Measurements from ENCODE around the gene MAPK8IP2. TPM values are rescaled to one million over a fixed set of nuclear protein-coding genes. Genes with fewer than 3 reads are reported as not detected.
"Not testable (repeated sequence)": the region's sequence is repeated elsewhere in the genome, so short reads cannot be mapped to it uniquely, and the experiment has no call there.

MAPK8IP2 gene
- total and polyA plus RNA-seq, 3 donors from 2014 or later: 12.7 to 36.9 (median 34.9) TPM

GRCh38 chr22:50612528-50613221 is 12.1 kb downstream of the MAPK8IP2 start:
- H3K4me1 ChIP-seq: peaks cover 5% of the 10 kb centered on the region
- intact Hi-C loops (cut with DNase I; ENCODE audit: low total_unique reads): no loop called here
- no peak overlapping the region for H3K4me3 ChIP-seq
- WGBS, 2 donors: 22 to 25% methylated on average over 18 to 31 of the region's 31 CpGs
- H3K9me3 ChIP-seq: no peaks in the 10 kb centered on the region
- H3K27me3 ChIP-seq: no peaks in the 10 kb centered on the region
- H3K27ac ChIP-seq: no peak overlapping the region
- no peaks in the 10 kb centered on the region for H3K36me3 ChIP-seq (ENCODE audit: low read depth, missing control alignments)
- DNase-seq: no peak
- no peak for TF ChIP-seq POLR2A (IDR thresholded peaks at IDR 0.05)
- TF ChIP-seq, protein P1, sequence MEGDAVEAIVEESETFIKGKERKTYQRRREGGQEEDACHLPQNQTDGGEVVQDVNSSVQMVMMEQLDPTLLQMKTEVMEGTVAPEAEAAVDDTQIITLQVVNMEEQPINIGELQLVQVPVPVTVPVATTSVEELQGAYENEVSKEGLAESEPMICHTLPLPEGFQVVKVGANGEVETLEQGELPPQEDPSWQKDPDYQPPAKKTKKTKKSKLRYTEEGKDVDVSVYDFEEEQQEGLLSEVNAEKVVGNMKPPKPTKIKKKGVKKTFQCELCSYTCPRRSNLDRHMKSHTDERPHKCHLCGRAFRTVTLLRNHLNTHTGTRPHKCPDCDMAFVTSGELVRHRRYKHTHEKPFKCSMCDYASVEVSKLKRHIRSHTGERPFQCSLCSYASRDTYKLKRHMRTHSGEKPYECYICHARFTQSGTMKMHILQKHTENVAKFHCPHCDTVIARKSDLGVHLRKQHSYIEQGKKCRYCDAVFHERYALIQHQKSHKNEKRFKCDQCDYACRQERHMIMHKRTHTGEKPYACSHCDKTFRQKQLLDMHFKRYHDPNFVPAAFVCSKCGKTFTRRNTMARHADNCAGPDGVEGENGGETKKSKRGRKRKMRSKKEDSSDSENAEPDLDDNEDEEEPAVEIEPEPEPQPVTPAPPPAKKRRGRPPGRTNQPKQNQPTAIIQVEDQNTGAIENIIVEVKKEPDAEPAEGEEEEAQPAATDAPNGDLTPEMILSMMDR (IDR thresholded peaks at IDR 0.05): no peak

DNA sequence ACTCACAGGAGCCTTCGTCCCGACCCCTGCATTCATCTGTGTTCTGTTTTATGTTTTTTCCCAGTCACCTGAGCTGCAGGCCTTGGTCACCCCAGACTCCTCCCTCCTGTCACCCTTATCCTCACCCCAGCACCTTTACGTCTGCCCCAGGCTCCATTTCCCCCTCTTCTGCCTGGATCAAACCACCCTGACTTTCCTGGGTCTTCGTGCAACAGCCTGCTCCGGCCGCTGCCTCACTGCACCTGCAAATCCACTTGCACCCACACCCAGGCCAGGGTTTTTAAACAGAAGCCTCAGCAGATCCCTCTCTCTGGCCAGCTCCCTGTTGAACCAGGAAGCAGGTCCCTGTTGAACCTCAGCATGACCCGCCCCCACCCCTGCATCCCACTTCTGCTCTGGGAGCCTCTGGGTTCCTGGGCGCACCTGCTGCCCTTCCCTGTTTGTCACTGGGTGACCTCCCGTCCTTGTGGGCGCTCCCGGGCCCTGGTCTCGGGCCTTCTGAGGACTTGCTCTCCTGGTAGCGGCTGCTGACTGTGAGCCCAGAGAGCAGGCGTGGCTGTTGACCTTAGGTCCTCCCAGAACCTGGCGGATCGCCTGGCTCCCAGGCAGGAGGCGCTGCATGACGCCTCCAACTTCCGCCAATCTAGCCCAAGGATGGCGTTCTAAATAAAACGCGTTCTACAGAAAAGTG is 12.8 kb downstream of the MAPK8IP2 start:
- TF ChIP-seq, protein P1 (IDR thresholded peaks at IDR 0.05): no peak
- no peak for TF ChIP-seq POLR2A (IDR thresholded peaks at IDR 0.05)
- H3K9me3 ChIP-seq: no peaks in the 10 kb centered on the region
- DNase-seq: peak; percentile 73
- no peaks in the 10 kb centered on the region for H3K27me3 ChIP-seq
- H3K27ac ChIP-seq: no peak overlapping the region
- WGBS, 2 donors: 44 to 56% methylated on average over 22 of the region's 22 CpGs
- H3K36me3 ChIP-seq (ENCODE audit: low read depth, missing control alignments): no peaks in the 10 kb centered on the region
- intact Hi-C loops (cut with DNase I; ENCODE audit: low total_unique reads): no loop called here
- H3K4me1 ChIP-seq: peaks cover 5% of the 10 kb centered on the region
- no peak overlapping the region for H3K4me3 ChIP-seq

DNA sequence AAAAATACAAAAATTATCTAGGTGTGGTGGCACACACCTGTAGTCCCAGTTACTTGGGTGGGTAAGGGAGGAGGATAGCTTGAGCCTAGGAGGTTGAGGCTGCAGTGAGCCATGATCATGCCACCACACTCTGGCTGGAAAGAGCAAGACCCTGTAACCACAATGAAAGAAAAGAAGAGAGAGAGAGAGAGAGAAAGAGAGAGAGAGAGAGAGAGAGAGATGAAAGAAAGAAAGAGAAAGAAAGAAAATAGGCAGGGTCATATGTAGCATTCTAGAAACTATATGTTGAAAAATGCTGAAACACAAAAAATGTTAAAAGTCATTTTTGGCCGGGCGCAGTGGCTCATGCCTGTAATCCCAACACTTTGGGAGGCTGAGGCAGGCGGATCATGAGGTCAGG is 13.7 kb downstream of the MAPK8IP2 start:
- H3K27ac ChIP-seq; H3K9me3 ChIP-seq; H3K36me3 ChIP-seq (ENCODE audit: low read depth, missing control alignments); intact Hi-C loops (cut with DNase I; ENCODE audit: low total_unique reads); H3K4me1 ChIP-seq; H3K4me3 ChIP-seq; H3K27me3 ChIP-seq; DNase-seq: not testable (repeated sequence)
- WGBS, 2 donors: 64 to 98% methylated on average over 3 of the region's 3 CpGs

DNA sequence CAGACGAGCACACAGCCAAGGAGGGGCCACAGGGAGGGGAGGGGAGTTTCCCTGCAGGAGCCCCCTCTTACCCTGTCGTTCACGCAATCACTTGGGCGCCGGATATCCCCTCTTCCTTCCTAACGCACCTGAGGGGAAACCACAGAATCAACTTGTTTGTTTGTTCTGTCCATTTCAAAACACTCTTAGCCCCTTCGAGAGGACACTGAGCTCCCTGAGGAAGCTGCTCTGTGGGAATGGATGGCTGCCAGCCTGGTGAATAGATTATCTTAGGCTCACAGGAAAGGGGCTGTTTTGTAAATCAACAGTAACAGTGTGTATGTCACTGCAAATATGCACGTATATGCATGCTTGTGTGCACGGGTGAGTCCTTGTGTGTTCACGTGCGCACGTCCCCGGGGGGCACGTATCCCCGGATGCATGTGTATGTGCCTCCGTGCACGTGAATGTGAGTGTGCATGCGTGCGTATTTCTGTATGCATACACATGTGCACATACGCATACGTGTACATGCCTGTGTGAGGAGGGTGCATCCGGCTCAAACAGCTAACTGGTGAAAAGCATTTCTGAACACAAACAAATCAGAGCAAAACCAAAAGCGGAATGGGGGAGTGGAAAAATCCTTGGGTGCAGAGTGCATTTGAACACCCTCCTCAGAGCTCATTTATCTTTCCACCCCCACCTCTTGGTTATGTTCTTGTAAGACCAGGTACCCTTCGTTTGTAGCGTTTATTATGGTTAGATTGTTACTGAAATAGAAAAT is 20.2 kb downstream of the MAPK8IP2 start:
- no peak overlapping the region for H3K4me3 ChIP-seq

More for the DNA sequence above, 20.2 kb downstream of the MAPK8IP2 start:
- 28 to 35% methylated on average over 16 to 25 of the region's 25 CpGs for WGBS, 2 donors
- no peaks in the 10 kb centered on the region for H3K36me3 ChIP-seq (ENCODE audit: low read depth, missing control alignments)
- no peak overlapping the region for H3K27ac ChIP-seq
- H3K27me3 ChIP-seq: no peaks in the 10 kb centered on the region
- no peaks in the 10 kb centered on the region for H3K9me3 ChIP-seq
- H3K4me1 ChIP-seq: peaks cover 9% of the 10 kb centered on the region
- peak; percentile 83 for DNase-seq
- intact Hi-C loops (cut with DNase I; ENCODE audit: low total_unique reads): no loop called here
- no peak for TF ChIP-seq POLR2A (IDR thresholded peaks at IDR 0.05)
- TF ChIP-seq, protein P1 (IDR thresholded peaks at IDR 0.05): no peak
